Uterus (tissue), 4 donors: ENCODE measurements around the gene TBCA. TPM values are rescaled to one million over a fixed set of nuclear protein-coding genes. Genes with fewer than 3 reads are reported as not detected.

Source experiments
- DNase-seq, 2 donors: peaks; one replicate each; pipeline ENCODE4 v3.0.0-alpha.2; 2019 to 2020
- H3K27ac ChIP-seq, 2 donors: fragments of 200-600 bp; sonication (generic); 1 replicate in 1 of 2; 2 replicates in 1 of 2; pipeline ENCODE4 v1.5.1; 2016 to 2018
- H3K27me3 ChIP-seq, 2 donors: fragments of 200-600 bp; sonication (generic); one replicate each; pipeline ENCODE4 v1.5.1; 2018 to 2019; ENCODE audit warnings: control low read depth in 1 of 2
- H3K36me3 ChIP-seq, 2 donors: fragments of 200-600 bp; sonication (generic); one replicate each; pipeline ENCODE4 v1.5.1; 2019; ENCODE audit warnings: control low read depth in 1 of 2
- H3K4me1 ChIP-seq, 2 donors: fragments of 200-600 bp; sonication (generic); one replicate each; pipeline ENCODE4 v1.5.1; 2018 to 2019; ENCODE audit warnings: control low read depth in 1 of 2
- H3K4me3 ChIP-seq, 2 donors: fragments of 200-600 bp; sonication (generic); 1 replicate in 1 of 2; 2 replicates in 1 of 2; pipeline ENCODE4 v1.5.1; 2018 to 2019; ENCODE audit warnings: mild to moderate bottlenecking in 1 of 2
- H3K9me3 ChIP-seq, 2 donors: fragments of 200-600 bp; sonication (generic); one replicate each; pipeline ENCODE4 v1.5.1; 2019; ENCODE audit warnings: control low read depth in 1 of 2
- CTCF ChIP-seq, 4 experiments: fragments of 200-600 bp in 2 of 4; fragments of 450-650 bp in 2 of 4; sonication (generic) in 2 of 4; IDR thresholded peaks; one replicate each; pipeline ENCODE4 v1.5.1; 2016 to 2019; ENCODE audit warnings: antibody characterized with exemption in 4 of 4, mild to moderate bottlenecking in 2 of 4, moderate library complexity in 1 of 4
- POLR2A ChIP-seq, 2 donors: fragments of 450-650 bp; IDR thresholded peaks; one replicate each; pipeline ENCODE4 v1.6.1; 2016; ENCODE audit warnings: antibody characterized with exemption in 2 of 2, mild to moderate bottlenecking in 1 of 2, moderate library complexity in 1 of 2
- intact Hi-C: fragments of 100-400 bp; cut with DNase I; formaldehyde crosslinking; loops from one replicate; pipeline ENCODE4 v1.15.1; 2023; ENCODE audit warnings: low total_unique reads
- total RNA-seq, 4 donors: library from RNA; depleted of rRNA in 3 of 4; stranded (reverse); fragments of >200 nt in 3 of 4; gene quantifications; one replicate each; pipeline versions ENCODE4 v1.1.0 to v1.2.4, GENCODE V29; 2014 to 2023
- donor health status: DM: yes; HTN: yes; CAD: no.

Gene TBCA
- total RNA-seq, 4 donors from 2014 or later: 64.6 to 178 (median 158) TPM

GRCh38 chr5:77773734-77774280 lies 2.3 kb downstream of the TBCA start:
- no peak overlapping the region for H3K27ac ChIP-seq
- peaks cover 0 to 4% of the 10 kb centered on the region in 2 donors for H3K4me1 ChIP-seq
- no peak for DNase-seq
- no peaks in the 10 kb centered on the region for H3K36me3 ChIP-seq
- no peak overlapping the region for H3K4me3 ChIP-seq
- TF ChIP-seq POLR2A (IDR thresholded peaks at IDR 0.05) (no peak), CTCF (IDR thresholded peaks at IDR 0.05) (no peak)
- H3K9me3 ChIP-seq: no peaks in the 10 kb centered on the region
- H3K27me3 ChIP-seq: no peaks in the 10 kb centered on the region
- intact Hi-C loops: no loop called here

GRCh38 chr5:77772729-77773128 lies 3.4 kb downstream of the TBCA start:
- Histone ChIP-seq H3K36me3 (no peaks in the 10 kb centered on the region), H3K27me3 (no peaks in the 10 kb centered on the region), H3K4me3 (no peak overlapping the region), H3K9me3 (no peaks in the 10 kb centered on the region), H3K4me1 (peaks cover 0 to 4% of the 10 kb centered on the region in 2 donors), H3K27ac (no peak overlapping the region)
- no peak for DNase-seq
- no peak for TF ChIP-seq CTCF (IDR thresholded peaks at IDR 0.05)
- no peak for TF ChIP-seq POLR2A (IDR thresholded peaks at IDR 0.05)
- intact Hi-C loops: no loop called here

GRCh38 chr5:77771452-77771851 lies 4.7 kb downstream of the TBCA start:
- intact Hi-C loops: no loop called here
- DNase-seq: no peak
- peaks cover 0 to 4% of the 10 kb centered on the region in 2 donors for H3K4me1 ChIP-seq

GRCh38 chr5:77770293-77771005 lies 5.7 kb downstream of the TBCA start:
- Histone ChIP-seq H3K9me3 (no peaks in the 10 kb centered on the region), H3K36me3 (no peaks in the 10 kb centered on the region), H3K27me3 (no peaks in the 10 kb centered on the region), H3K4me1 (peaks cover 0 to 4% of the 10 kb centered on the region in 2 donors), H3K27ac (no peak overlapping the region), H3K4me3 (no peak overlapping the region)
- TF ChIP-seq CTCF (IDR thresholded peaks at IDR 0.05): no peak
- TF ChIP-seq POLR2A (IDR thresholded peaks at IDR 0.05): no peak
- intact Hi-C loops: no loop called here
- DNase-seq: no peak

More at GRCh38 chr5:77771452-77771851, 4.7 kb downstream of the TBCA start:
- no peaks in the 10 kb centered on the region for H3K36me3 ChIP-seq
- H3K4me3 ChIP-seq: no peak overlapping the region
- H3K9me3 ChIP-seq: no peaks in the 10 kb centered on the region
- H3K27me3 ChIP-seq: no peaks in the 10 kb centered on the region
- TF ChIP-seq POLR2A (IDR thresholded peaks at IDR 0.05) (no peak), CTCF (IDR thresholded peaks at IDR 0.05) (no peak)
- H3K27ac ChIP-seq: no peak overlapping the region

GRCh38 chr5:77768978-77769377 lies 7.2 kb downstream of the TBCA start:
- Histone ChIP-seq H3K27me3 (no peaks in the 10 kb centered on the region), H3K9me3 (no peaks in the 10 kb centered on the region), H3K4me1 (no peaks in the 10 kb centered on the region), H3K4me3 (no peak overlapping the region), H3K27ac (no peak overlapping the region), H3K36me3 (no peaks in the 10 kb centered on the region)
- intact Hi-C loops: no loop called here
- no peak for TF ChIP-seq POLR2A (IDR thresholded peaks at IDR 0.05)
- no peak for DNase-seq
